VCaP (cell line): ENCODE measurements around the gene SPCS2.
"Not testable (repeated sequence)": the region's sequence is repeated elsewhere in the genome, so short reads cannot be mapped to it uniquely, and the experiment has no call there.

Experiments used
- H3K27ac ChIP-seq: fragments of 450-650 bp; 2 replicates; pipeline ENCODE4 v1.5.1; 2017
- CTCF ChIP-seq: fragments of 450-650 bp; conservative IDR thresholded peaks from 2 replicates; pipeline ENCODE4 v1.5.1; 2017; ENCODE audit warnings: mild to moderate bottlenecking, moderate library complexity

SPCS2 gene

DNA sequence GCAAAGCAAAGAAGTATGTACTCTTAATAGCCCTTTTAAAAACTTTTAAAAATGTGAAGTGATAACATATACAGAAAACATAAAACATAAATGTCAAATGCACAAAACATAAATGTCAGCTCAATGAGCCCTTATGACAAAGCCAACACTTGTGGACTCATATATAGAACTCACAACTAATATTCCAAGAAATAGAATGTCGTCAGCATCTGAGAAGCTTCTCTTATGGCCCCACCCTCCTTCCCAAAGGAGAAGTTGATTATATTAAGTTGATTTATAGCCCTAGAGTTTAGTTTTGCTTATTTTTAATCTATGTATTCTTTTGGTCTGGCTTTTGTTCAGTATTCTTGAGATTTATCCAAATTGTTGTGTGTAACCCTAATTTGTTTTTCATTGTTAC is 53.5 kb downstream of the SPCS2 start:
- no peak for TF ChIP-seq CTCF
- no peak overlapping the region for H3K27ac ChIP-seq

DNA sequence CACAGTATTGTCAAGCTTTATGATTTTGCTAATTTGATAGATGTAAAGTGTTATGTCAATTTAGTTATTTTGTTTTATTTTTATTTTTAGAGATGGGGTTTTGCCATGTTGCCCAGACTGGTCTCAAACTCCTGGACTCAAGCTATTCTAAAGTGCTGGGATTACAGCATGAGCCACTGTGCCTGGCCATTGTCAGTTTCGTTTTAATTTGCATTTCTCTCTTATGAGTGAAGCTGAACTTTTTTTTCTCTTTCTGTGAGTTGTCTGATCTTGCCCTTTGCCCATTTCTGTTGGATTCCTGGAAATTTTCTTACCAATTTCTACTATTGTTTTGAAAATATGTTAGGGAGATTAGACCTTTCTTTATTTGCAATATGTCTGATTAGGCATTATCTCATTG is 55.1 kb downstream of the SPCS2 start:
- H3K27ac ChIP-seq = no peak overlapping the region
- TF ChIP-seq CTCF = no peak

GRCh38 chr11:75011357-75011756 is 62.3 kb downstream of the SPCS2 start:
- no peak for TF ChIP-seq CTCF
- H3K27ac ChIP-seq = no peak overlapping the region

DNA sequence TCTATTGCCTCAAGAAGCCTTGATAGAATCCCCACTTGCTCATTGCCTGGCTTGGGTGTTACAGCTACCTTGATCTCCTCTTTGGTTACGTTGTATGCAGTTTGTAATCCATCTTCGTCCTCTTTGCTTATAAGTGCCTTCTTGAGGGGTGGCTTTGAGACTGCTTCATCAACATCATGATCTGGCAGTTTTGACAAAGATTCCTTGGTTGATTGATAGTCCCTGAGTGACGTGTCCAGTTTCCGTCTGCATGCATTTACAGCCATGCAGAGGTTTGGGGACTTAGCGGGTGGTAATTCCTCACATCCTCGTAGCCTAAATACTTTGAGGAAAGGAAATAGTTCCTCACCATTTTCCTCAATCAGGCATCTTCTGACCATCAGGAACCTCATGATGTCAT is 62.8 kb downstream of the SPCS2 start:
- TF ChIP-seq CTCF = no peak
- no peak overlapping the region for H3K27ac ChIP-seq

GRCh38 chr11:75013051-75013450 is 64.0 kb downstream of the SPCS2 start:
- no peak overlapping the region for H3K27ac ChIP-seq
- TF ChIP-seq CTCF = no peak

- TF ChIP-seq CTCF = no peak
- no peak overlapping the region for H3K27ac ChIP-seq
Observed at GRCh38 chr11:75014129-75014528, 65.1 kb downstream of the SPCS2 start.

DNA sequence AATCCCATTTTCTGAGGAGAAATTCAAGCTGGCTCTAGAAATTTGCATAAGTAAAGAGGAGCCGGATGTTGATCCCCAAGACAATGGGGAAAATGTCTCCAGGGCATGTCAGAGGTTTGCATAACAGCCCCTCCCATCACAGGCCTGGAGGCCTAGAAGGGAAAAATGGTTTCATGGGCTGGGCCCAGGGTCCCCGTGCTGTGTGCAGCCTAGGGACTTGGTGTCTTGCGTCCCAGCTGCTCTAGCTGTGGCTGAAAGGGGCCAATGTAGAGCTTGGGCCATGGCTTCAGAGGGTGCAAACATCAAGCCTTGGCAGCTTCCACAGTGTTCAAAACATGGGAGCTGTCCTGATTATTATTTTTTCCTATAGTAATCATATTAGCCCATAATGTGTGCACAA is 70.1 kb downstream of the SPCS2 start:
- H3K27ac ChIP-seq = not testable (repeated sequence)

DNA sequence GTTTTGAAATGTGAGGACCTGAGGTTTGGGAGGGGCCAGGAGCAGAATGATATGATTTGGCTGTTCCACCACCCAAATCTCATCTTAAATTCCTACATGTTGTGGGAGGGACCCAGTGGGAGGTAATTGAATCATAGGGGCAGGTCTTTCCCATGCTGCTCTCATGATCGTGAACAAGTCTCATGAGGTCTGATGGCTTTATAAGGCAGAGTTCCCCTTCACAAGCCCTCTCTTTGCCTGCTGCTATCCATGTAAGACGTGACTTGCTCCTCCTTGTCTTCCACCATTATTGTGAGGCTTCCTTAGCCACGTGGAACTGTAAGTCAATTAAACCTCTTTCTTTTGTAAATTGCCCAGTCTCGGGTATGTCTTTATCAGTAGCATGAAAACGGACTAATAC is 71.3 kb downstream of the SPCS2 start:
- H3K27ac ChIP-seq = not testable (repeated sequence)

DNA sequence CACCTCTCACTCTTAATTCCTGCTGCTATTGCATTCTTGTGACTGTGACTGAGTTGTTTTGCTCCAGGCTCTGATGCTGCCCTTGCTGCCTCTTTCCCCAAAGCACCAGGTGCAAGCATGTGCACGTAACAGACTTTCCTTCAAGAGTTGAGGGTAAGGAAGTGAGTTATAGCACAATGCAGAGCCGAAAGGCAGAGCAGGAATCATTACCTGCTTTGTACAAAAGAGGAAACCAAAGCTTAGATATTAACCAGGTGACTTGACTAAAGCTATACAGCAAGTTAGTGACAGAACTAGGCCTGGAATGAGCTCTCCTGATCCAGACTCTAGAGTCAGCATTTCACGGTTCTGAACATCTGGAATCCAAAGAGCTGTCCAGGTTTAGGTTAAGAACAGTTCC is 73.2 kb downstream of the SPCS2 start:
- H3K27ac ChIP-seq = no peak overlapping the region
- TF ChIP-seq CTCF = no peak
